ENCODE data around the gene ABHD14A. TPM values are rescaled to one million over a fixed set of nuclear protein-coding genes. Genes with fewer than 3 reads are reported as not detected.
A peak's percentile ranks its signal among the peaks of the same experiment; 100 is the strongest.

Gene ABHD14A
- total RNA-seq, 1 donor from 2014 or later = 15.9 TPM

GRCh38 chr3:51967384-51968169 lies 7.3 kb upstream of the ABHD14A start, which contains the start of gene PCBP4:
TSS of gene PCBP4 (minus strand) at chr3:51967454. CDS start at chr3:51961240, 6,214 bp downstream.
- DNase-seq (ENCODE audit: low spot score) (peak; percentile 85), ATAC-seq (peak; percentile 63)
- intact Hi-C loops (cut with DNase I) = no loop called here

DNA sequence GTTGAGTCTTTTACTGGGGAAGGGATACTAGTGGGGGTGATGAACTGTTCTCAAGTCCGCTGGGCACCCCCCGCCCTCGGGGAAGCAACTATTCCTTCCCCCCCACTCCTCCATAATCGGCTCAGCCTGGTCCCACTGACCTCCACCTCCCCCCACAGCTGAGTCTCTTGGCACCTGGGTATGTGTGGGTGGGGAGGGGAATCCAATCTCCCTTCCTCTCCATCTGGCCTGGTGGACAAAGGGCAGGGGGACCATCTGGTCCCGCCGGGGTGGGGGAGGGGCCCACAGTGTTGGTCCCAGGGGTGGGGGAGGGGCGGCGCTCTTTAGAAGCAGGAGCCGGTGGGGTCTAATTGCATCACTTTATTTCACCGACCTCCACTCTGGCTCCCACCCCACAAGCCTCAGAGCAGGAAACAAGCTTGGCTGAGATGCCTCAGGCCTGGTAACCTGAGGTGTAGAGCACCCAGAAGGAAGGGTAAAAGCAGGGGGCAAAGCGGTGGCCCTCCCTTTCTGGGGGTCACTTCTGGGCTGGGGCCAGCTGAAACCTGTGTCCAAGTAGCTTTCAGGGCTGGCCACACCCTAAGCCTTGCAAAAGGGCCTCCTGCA lies 6.6 kb upstream of the ABHD14A start:
- intact Hi-C loops (cut with DNase I) = no loop called here
- peak; percentile 2 for ATAC-seq
- no peak for DNase-seq (ENCODE audit: low spot score)

- ATAC-seq = no peak
- no peak for DNase-seq (ENCODE audit: low spot score)
- intact Hi-C loops (cut with DNase I) = no loop called here
These were observed 5.8 kb upstream of the ABHD14A start for GRCh38 chr3:51968883-51969678.

- ATAC-seq = no peak
- intact Hi-C loops (cut with DNase I) = no loop called here
- no peak for DNase-seq (ENCODE audit: low spot score)
These were observed 5.0 kb upstream of the ABHD14A start for GRCh38 chr3:51969841-51970240.

DNA sequence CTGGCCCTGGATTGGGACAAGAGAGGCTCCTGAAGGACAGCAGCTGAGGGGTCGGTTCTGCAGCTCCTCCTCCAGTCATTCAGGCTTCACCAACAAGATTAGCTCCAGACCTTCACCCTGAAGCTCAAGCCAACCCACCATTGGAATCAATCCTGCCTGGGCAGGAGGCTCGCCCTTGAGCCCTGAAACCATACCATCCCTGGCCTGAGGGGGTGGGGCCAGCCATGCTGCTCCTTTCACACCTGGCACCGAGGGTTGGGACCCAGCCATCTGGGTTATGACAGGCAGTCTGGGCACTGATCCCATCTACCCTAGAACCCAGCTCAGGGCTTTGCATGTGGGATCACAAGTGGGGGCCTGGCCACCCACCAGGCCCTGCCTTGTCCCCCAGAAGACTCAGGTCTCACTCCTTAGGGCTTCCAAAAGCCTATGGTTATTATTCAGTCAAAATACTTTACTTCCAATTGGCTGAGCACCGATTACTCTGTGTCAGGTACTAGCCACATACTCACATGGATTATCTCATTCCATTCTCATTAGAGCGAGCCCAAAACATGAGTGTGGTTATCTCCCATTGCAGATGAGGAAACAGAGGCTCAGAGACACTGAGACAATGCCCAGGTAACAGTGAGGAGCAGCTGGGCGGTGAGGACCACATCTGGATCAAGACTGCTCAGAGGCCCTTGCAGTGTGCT lies 4.1 kb upstream of the ABHD14A start:
- ATAC-seq = no peak
- intact Hi-C loops (cut with DNase I) = no loop called here
- no peak for DNase-seq (ENCODE audit: low spot score)

DNA sequence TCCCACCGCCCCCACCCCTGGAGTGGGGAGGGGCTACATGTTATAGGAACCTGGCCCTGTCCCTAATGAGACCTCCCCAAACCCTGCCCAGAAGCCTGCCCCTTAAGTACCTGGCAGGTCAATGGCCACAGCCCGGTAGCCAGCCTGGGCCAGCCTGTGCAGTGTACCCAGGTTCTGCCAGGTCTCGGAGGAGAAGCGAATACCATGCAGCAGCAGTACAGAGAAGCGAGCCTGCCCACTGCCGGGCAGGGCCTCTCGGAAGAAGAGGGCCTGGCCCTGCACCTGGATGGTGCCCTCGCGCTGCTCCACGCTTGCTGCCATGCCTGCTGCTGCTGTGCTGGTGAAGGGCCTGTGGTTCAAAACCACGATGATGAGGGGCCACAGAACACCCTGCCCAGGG lies 3.5 kb upstream of the ABHD14A start:
- DNase-seq (ENCODE audit: low spot score) (no peak), ATAC-seq (no peak)
- intact Hi-C loops (cut with DNase I) = no loop called here

DNA sequence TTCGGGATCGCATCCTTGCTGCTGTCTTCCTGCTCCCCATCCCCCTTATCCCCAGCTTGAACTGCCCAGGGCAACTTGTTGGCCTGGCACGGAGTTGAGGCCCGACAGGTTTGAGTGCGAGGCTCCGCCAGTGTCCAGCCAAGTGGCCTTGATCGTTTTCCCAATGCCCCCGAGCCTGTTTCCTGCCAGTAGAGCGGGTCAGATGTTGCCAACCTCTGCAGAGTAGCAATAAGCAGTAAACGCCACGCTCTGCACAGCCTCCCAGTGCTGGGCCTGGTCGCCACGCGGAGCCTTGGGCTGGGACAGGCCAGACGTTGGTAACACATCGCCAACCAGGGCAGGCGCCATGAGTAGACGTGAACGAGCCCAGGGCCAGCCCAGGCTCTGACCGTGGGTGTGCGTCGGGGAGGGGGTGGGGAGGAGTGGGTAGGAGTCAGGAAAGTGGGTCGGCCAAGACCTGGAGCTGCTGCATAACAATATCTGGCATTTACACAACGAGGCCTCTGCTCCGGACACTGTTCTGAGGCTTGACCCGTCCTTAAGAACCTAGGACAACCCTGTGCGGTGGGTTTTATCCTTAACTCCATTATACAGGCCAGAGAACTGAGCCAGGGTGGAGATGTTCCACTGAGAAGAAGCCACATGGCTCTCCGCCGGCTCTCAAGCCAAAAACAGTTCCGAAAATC lies 444 bp upstream of the ABHD14A start:
- ATAC-seq (peak; percentile 31), DNase-seq (ENCODE audit: low spot score) (peak; percentile 71)
- intact Hi-C loops (cut with DNase I) = no loop called here

DNA sequence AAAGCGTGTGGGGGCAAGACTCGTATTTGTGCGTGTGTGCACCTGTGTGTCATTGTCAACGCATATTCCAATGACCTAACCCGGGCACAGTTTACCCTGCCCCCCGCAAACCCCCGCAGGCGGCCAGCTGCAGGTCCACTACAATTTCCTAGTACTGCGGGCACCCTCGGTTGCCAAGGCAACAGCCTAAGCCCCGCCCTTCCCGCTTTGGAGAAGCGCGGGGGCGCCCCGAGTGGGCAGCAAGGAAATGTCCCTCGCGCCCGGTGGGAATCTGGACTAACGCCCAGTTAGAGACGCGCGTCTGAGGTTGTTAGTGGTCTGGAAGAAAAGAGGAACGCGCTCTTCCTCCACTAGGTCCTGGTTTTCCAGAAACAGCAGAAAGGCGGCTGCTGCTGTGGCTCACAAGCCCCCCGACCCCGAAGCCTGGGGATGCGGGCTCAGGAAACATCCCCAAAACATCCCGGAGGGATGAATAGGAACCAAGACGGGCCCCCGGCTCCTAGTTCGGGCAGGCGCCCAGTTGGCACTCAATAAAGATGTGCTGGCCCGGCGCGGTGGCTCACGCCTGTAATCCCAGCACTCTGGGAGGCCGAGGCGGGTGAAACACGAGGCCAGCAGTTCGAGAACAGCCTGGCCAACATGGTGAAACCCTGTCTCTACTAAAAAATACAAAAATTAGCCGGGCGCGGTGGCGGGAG lies 1.1 kb downstream of the ABHD14A start:
- ATAC-seq = peak; percentile 23
- intact Hi-C loops (cut with DNase I) = no loop called here
- DNase-seq (ENCODE audit: low spot score) = peak; percentile 91

DNA sequence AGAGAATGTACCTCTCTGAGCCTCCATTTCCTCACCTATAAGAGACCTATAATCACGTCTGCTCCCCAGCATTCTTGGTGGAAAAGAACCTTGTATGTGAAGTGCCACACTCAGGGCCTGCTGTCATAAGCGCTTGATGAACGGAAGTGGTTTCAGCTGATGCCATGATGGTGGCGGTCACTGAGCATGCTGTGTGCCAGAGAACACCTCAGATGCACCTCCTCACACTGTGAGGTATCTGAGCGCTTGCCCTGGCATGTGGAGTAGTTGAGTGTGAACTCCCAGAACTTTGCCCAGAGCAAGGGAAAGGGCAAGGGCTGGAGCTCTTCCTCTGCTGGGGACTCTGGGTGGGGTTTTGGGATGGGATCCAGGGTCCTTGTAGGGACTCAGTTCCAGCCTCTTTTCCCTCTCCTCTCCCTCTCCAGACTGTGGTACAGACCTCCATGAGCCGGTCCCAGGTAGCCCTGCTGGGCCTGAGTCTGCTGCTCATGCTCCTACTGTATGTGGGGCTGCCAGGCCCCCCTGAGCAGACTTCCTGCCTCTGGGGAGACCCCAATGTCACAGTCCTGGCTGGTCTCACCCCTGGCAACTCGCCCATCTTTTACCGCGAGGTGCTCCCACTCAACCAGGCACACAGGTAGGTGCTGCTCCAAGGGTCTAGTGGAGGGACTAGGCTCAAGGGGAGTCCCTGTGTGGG lies 2.7 kb downstream of the ABHD14A start:
- intact Hi-C loops (cut with DNase I) = no loop called here
- no peak for ATAC-seq
- DNase-seq (ENCODE audit: low spot score) = no peak

GRCh38 chr3:51978143-51978502 lies 3.3 kb downstream of the ABHD14A start:
- no peak for DNase-seq (ENCODE audit: low spot score)
- intact Hi-C loops (cut with DNase I) = no loop called here
- no peak for ATAC-seq

- no peak for DNase-seq (ENCODE audit: low spot score)
- intact Hi-C loops (cut with DNase I) = no loop called here
- no peak for ATAC-seq
These were observed 5.4 kb downstream of the ABHD14A start for GRCh38 chr3:51980253-51980652.

- peak; percentile 23 for ATAC-seq
- intact Hi-C loops (cut with DNase I) = no loop called here
- DNase-seq (ENCODE audit: low spot score) = no peak
These were observed 7.5 kb downstream of the ABHD14A start for GRCh38 chr3:51982352-51982837.

GRCh38 chr3:51982838-51983577 lies 8.1 kb downstream of the ABHD14A start, which contains the start of gene ACY1:
TSS of gene ACY1 (plus strand) at chr3:51983535. CDS start at chr3:51984065, 530 bp downstream.
- peak; percentile 93 for ATAC-seq
- DNase-seq (ENCODE audit: low spot score) = peak; percentile 93
- intact Hi-C loops (cut with DNase I) = no loop called here

DNA sequence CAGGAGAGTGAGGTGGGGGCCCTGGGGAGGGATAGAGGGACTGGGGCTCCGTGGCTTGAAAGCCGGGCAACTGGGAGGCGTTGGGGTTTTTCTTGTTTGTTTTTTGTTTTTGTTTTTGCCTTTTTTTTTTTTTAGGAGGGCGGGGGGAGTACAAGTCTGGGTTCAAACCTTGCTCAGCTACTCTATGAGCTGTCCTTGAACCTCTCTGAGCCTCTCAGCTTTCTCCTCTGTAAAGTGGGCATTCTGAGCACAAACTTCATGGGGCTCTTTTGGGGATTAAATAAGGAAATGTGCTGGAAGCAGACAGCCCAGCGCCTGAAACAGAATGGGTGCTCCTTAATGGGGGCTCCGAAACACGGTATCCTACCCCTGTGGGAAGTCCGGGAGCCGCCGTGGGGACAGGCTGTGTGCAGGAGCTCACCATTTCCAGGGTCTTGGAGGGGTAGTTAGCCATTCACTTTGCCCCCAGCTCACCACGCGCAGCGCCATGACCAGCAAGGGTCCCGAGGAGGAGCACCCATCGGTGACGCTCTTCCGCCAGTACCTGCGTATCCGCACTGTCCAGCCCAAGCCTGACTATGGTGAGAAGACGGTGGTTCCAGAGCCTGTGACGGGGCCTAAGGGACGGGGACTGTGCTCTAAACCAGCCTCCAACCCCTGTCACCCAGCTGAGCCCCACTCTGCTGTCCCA lies 8.9 kb downstream of the ABHD14A start:
- intact Hi-C loops (cut with DNase I) = no loop called here
- DNase-seq (ENCODE audit: low spot score) = no peak
- peak; percentile 2 for ATAC-seq

DNA sequence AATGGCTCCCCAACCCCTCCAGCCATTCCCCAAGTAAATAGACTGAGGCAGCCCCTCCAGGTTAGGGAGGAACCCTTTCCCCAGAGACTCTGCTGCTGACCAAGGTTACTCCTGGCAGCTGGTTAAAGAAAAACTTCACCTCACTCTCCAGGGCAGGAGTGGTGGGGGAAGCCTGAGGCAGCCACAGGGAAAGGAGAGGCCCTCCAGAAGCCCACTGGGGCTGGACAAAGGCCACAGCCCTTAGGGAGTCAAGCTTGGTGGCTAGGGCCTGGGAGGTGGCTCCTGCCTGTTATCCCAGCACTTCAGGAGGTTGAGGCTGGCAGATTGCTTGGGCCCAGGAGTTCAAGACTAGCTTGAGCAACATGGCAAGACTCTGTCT lies 9.4 kb downstream of the ABHD14A start:
- ATAC-seq (no peak), DNase-seq (ENCODE audit: low spot score) (no peak)
- intact Hi-C loops (cut with DNase I) = no loop called here

GRCh38 chr3:51985063-51985462 lies 10.2 kb downstream of the ABHD14A start:
- ATAC-seq (no peak), DNase-seq (ENCODE audit: low spot score) (no peak)
- intact Hi-C loops (cut with DNase I) = loop anchor here (5.0 kb wide), 1 partner anchor 702 kb away; the partner anchor contains the start of genes GNL3 and PBRM1

All from sciatic nerve (tissue), 2 donors.